KMS-11 (cell line): ENCODE measurements around the gene FAM120B.

Source experiments
- H2AFZ ChIP-seq: fragments of 200-600 bp; sonication (generic); 2 replicates; pipeline ENCODE4 v1.6.1; 2016; ENCODE audit warnings: antibody characterized with exemption, mixed run types, low read depth
- H3K27ac ChIP-seq: fragments of 200-600 bp; sonication (generic); 2 replicates; pipeline ENCODE4 v1.6.1; 2016; ENCODE audit warnings: mild to moderate bottlenecking, mixed run types
- H3K27me3 ChIP-seq: fragments of 200-600 bp; sonication (generic); 2 replicates; pipeline ENCODE4 v1.6.1; 2017; ENCODE audit warnings: mild to moderate bottlenecking, low read depth, mixed run types, moderate library complexity; ENCODE audit not compliant: insufficient read depth
- H3K36me3 ChIP-seq: fragments of 200-600 bp; sonication (generic); 2 replicates; pipeline ENCODE4 v1.6.1; 2017; ENCODE audit warnings: mild to moderate bottlenecking, mixed run types; ENCODE audit not compliant: insufficient read depth
- H3K4me1 ChIP-seq: fragments of 200-600 bp; sonication (generic); 2 replicates; pipeline ENCODE4 v1.6.1; 2016; ENCODE audit warnings: mild to moderate bottlenecking, low read depth, mixed run types; ENCODE audit not compliant: poor library complexity, severe bottlenecking
- H3K4me2 ChIP-seq: fragments of 200-600 bp; sonication (generic); 2 replicates; pipeline ENCODE4 v1.7.0; 2016; ENCODE audit warnings: mild to moderate bottlenecking, mixed run types
- H3K4me3 ChIP-seq: fragments of 200-600 bp; sonication (generic); IDR thresholded peaks from 2 replicates; pipeline ENCODE4 v1.6.1; 2017; ENCODE audit warnings: low read depth, low read length, mixed read lengths; ENCODE audit not compliant: insufficient read depth
- H3K79me2 ChIP-seq: fragments of 200-600 bp; sonication (generic); 2 replicates; pipeline ENCODE4 v1.6.1; 2016; ENCODE audit warnings: low read depth, mixed run types; ENCODE audit not compliant: insufficient read depth
- H3K9ac ChIP-seq: fragments of 200-600 bp; sonication (generic); 2 replicates; pipeline ENCODE4 v1.6.1; 2016; ENCODE audit warnings: mild to moderate bottlenecking, mixed run types
- H4K20me1 ChIP-seq: fragments of 200-600 bp; sonication (generic); 2 replicates; pipeline ENCODE4 v1.6.1; 2016; ENCODE audit warnings: mild to moderate bottlenecking, mixed run types; ENCODE audit not compliant: insufficient read depth
- TF ChIP-seq, protein P1 (sequence below): fragments of 200-600 bp; sonication (generic); conservative IDR thresholded peaks from 2 replicates; pipeline ENCODE4 v1.6.1; 2017; ENCODE audit warnings: low read depth, mild to moderate bottlenecking, antibody characterized with exemption, low read length, moderate library complexity, mixed read lengths

The FAM120B gene

DNA sequence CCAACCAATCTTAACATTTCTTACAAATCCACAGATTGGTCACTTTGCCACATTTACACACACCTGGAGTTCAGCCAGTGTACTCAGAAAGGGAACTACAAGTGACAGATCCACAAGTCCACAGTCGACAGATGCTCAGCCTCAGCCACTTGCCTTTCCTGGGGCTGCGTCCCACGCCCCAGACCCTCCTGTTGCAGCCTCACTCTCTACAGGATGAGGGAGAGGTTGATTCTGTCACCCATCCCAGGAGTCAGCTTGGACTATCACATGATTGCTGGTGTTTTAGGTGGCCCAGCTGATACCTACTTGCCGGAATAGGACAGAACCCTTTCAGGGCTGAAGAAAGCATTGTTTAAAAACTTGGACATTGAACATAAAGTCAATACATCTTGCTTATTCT, 108.8 kb downstream of the FAM120B start:
- Histone ChIP-seq H3K36me3 (no peaks in the 10 kb centered on the region), H2AFZ (no peak overlapping the region), H3K4me1 (no peaks in the 10 kb centered on the region), H3K9ac (no peak overlapping the region), H3K27ac (no peak overlapping the region), H3K4me2 (no peak overlapping the region), H3K27me3 (no peaks in the 10 kb centered on the region), H3K4me3 (no peak overlapping the region), H3K79me2 (no peaks in the 10 kb centered on the region), H4K20me1 (no peaks in the 10 kb centered on the region)
- TF ChIP-seq, protein P1, sequence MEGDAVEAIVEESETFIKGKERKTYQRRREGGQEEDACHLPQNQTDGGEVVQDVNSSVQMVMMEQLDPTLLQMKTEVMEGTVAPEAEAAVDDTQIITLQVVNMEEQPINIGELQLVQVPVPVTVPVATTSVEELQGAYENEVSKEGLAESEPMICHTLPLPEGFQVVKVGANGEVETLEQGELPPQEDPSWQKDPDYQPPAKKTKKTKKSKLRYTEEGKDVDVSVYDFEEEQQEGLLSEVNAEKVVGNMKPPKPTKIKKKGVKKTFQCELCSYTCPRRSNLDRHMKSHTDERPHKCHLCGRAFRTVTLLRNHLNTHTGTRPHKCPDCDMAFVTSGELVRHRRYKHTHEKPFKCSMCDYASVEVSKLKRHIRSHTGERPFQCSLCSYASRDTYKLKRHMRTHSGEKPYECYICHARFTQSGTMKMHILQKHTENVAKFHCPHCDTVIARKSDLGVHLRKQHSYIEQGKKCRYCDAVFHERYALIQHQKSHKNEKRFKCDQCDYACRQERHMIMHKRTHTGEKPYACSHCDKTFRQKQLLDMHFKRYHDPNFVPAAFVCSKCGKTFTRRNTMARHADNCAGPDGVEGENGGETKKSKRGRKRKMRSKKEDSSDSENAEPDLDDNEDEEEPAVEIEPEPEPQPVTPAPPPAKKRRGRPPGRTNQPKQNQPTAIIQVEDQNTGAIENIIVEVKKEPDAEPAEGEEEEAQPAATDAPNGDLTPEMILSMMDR: no peak

DNA sequence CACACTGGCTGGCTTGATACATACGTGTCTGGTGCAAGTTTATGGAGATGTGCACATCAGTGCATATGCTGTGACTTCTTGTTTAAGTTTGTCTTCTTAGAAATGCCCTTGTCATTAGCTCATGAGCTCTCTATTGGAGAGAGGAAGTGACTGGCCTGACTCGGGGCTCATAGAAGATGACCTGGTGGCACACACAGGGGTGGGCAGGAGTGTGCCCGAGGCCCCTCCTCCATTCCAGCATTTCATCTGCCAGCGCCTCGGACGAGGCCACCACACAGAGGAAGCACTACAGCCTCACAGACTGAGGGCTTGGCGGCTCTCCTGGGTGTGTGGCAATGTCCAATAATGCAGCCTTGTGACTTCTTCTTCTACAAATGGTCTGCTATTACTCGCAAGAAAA, 109.7 kb downstream of the FAM120B start:
- TF ChIP-seq, protein P1: no peak
- no peak overlapping the region for H2AFZ ChIP-seq

DNA sequence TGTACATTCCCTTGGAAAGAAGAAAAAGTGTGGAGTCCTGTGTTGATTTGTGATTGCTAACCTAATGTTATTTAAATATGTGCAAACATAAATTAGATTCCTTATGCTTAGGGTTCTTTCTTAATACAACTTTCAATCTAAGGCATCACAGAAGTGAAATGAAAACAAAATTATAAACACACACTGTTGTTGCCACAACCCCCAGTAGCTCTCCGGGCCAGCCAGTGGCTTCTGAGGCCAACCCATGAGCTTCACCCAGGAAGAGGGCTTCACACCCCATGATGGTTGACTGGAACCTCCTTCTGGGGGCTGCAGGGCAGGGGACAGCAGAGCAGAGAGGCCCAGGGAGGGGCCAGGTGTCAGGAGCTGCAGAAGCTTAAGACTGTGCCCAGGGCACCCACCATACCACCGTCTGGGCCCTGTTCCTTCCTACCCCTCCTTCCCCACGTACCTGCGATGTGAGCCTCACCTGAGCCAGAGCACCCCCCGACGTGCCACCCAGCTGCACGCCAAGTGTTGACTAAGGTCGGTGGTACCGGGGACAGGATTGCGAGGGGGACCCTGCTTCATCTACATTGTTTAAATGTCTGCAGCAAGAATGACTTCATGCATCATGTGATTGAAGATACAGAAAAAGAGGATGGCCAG, 110.5 kb downstream of the FAM120B start:
- Histone ChIP-seq H3K79me2 (no peaks in the 10 kb centered on the region), H3K4me3 (no peak overlapping the region), H2AFZ (no peak overlapping the region), H3K4me1 (no peaks in the 10 kb centered on the region), H3K27me3 (no peaks in the 10 kb centered on the region), H4K20me1 (no peaks in the 10 kb centered on the region), H3K9ac (no peak overlapping the region), H3K27ac (no peak overlapping the region), H3K4me2 (no peak overlapping the region), H3K36me3 (no peaks in the 10 kb centered on the region)
- TF ChIP-seq, protein P1: no peak

More for the DNA sequence above, 109.7 kb downstream of the FAM120B start:
- Histone ChIP-seq H3K4me2 (no peak overlapping the region), H3K79me2 (no peaks in the 10 kb centered on the region), H3K27me3 (no peaks in the 10 kb centered on the region), H3K9ac (no peak overlapping the region), H4K20me1 (no peaks in the 10 kb centered on the region), H3K4me1 (no peaks in the 10 kb centered on the region), H3K36me3 (no peaks in the 10 kb centered on the region), H3K4me3 (no peak overlapping the region), H3K27ac (no peak overlapping the region)

DNA sequence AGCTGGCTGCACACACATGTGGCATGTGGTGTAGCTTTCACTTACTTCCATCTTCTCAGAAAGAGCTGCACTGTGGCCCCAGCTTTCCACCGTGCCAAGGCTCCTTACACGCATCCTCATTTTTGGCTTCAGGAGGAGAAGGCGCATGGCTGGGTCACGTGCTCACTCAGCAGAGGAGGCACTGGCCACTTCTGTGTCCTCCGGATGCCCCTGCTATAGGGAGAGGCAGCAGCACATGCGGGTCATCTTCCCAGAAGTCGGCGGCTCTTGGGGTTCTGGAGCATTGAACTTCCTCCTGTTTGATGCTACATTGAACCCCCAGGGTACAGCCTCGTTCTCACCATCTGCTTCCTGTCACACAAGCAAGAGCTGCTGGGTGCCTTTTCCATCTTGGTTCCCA, 111.3 kb downstream of the FAM120B start:
- Histone ChIP-seq H3K27me3 (no peaks in the 10 kb centered on the region), H3K4me3 (no peak overlapping the region)

More for the DNA sequence above, 111.3 kb downstream of the FAM120B start:
- no peaks in the 10 kb centered on the region for H3K79me2 ChIP-seq
- H3K4me2 ChIP-seq: no peak overlapping the region
- no peaks in the 10 kb centered on the region for H3K4me1 ChIP-seq
- no peak overlapping the region for H3K27ac ChIP-seq
- H3K9ac ChIP-seq: no peak overlapping the region
- H2AFZ ChIP-seq: no peak overlapping the region
- H4K20me1 ChIP-seq: no peaks in the 10 kb centered on the region
- H3K36me3 ChIP-seq: no peaks in the 10 kb centered on the region
- TF ChIP-seq, protein P1: no peak
